ENCODE results near the gene DUSP5.

- TF ChIP-seq POLR2AphosphoS5 (IDR thresholded peaks at IDR 0.05; ENCODE audit: low read depth, low read length), result no peak
- TF ChIP-seq TAF1 (IDR thresholded peaks at IDR 0.05; ENCODE audit: borderline replicate concordance, insufficient read depth, low read length), result no peak
- no peak for TF ChIP-seq SIN3A (IDR thresholded peaks at IDR 0.05; ENCODE audit: borderline replicate concordance, insufficient read depth, low read length)
- TF ChIP-seq REST (IDR thresholded peaks at IDR 0.05; ENCODE audit: insufficient read depth in 1 of 2, low read depth in 2 of 2, low read length in 2 of 2), result no peak
These were observed 36.6 kb upstream of the DUSP5 start for GRCh38 chr10:110461088-110461487.
